Measurements from ENCODE around the gene RAD51B.

The RAD51B gene

DNA sequence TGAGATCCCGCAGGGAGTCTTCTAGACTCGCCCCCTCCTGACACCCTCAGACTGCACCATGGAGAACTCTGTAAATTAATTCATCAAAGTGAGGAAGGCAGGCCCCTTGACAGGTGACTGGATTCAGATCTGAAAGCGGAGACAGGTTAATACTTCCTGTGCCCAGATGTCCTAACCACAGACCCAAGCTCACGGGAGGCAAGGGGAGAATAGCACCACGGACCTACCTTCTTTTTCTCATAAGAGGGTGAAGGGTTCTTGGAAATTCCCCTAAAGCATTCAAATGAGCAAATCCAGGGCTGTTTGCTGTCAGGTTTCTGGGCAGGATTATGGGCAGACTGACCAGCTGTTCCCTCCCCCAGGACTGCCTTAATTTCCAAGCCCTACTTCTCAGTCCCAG is 803.3 kb downstream of the RAD51B start:
- no peak for DNase-seq (ENCODE audit: low read depth)

- no peak for DNase-seq (ENCODE audit: low read depth)
These were observed 803.7 kb downstream of the RAD51B start for GRCh38 chr14:68623307-68623706.

DNA sequence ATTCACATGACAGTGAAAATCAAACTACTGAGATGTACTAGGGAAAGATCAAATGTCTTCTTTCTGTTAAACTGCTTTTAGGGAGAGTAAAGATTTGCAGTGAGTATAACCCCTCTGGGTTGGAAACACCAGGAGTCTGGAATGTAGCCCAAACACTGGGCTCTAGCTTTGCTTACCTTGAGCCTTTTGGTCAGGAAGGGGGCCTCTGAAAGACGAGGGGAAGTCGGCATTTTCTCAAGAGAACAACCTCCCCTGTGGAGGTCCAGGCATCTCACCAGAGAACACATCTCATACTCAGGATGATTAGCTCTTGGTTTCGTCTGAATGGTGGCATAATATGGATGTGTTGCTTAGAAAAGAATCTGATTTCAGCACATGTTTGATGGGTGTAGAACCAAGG is 804.2 kb downstream of the RAD51B start:
- DNase-seq (ENCODE audit: low read depth) = no peak

GRCh38 chr14:68624541-68625220 is 805.1 kb downstream of the RAD51B start:
- DNase-seq (ENCODE audit: low read depth) = no peak

DNA sequence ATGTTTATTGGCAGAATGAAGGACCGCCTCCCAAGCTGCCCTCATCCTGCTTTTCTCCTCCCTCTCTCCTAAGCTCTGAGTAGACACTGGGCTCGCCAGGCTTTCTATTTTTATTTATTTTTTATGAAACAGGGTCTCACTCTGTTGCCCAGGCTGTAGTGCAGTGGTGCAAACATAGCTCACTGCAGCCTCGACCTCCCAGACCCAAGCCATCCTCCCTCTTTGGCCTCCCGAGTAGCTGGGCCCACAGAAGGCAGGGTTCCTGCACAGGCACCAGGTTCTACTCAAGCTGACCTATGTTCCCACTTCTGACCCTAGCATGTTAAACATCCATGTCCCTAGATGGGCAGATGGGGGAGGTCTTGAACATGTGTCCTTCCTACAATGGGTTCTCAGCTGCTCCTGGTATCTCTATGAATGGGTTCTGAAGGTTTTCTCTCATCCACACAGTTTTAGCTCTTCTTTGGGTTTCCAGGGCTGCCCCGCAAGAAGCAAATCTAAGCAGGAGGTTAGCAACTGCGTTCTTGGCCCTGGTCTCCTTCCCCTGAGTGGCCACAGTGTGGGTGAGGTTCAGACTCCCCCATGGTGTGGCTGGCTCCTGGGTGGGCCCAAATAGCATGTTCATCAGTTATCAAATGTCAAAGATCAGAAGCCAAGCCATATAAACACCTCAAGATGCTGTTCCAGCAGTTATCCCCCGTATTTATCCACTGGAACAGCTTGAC is 805.9 kb downstream of the RAD51B start:
- no peak for DNase-seq (ENCODE audit: low read depth)

DNA sequence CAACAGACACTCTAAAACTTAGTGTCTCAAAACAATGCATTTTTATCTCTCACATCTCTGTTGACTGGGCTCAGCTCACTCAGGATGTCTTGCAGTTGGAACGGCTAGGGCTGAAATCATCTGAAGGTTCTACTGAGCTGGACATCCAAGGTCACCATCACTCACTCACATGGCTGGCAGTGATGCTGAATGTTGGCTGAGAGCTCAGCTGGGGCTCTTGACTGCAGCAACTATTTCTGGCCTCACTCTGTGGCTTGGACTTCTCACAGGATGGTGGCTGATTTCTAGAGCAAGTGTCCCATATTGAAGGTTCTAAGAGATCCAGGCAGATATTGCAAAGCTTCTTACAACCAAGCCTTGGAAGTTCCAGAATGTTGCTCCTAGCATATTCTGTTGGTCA is 806.8 kb downstream of the RAD51B start:
- no peak for DNase-seq (ENCODE audit: low read depth)

DNA sequence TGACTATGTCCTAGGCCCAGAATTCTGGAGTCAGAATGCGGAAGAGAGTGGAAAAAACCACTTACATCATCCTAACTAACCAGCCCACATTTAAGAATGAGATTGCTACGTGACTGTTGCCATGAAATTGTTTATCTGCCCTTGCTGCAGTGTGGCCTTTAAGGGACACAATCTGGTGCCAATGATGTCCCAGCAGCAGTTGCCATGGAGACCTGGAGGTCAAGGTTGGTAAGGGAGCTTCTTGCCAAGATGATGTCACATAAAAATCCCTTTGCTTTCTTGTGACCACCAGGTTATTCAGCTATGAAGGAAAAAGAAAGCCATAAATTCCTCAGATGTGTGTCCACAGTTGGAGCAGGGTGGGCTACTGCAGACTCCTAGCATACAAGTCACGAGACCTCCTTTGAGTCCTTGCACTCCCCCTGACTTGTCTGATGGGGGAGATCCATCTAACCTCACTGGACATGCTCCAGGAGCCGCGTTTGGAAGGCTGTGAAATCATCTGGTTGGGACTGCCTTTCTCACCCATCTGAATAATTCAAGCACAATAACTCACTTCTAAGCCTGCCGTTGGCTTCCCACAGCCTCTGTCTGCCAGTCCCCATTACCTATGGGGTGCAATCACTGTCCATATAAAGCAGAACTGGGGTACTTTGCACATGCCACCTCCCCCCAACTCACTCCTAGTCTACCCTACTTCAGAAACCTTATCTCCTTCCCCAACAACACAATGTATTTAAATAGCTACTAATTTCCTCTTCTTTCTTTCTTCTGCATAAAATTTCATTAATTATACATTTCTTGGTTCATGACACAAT is 807.7 kb downstream of the RAD51B start:
- DNase-seq (ENCODE audit: low read depth) = no peak

DNA sequence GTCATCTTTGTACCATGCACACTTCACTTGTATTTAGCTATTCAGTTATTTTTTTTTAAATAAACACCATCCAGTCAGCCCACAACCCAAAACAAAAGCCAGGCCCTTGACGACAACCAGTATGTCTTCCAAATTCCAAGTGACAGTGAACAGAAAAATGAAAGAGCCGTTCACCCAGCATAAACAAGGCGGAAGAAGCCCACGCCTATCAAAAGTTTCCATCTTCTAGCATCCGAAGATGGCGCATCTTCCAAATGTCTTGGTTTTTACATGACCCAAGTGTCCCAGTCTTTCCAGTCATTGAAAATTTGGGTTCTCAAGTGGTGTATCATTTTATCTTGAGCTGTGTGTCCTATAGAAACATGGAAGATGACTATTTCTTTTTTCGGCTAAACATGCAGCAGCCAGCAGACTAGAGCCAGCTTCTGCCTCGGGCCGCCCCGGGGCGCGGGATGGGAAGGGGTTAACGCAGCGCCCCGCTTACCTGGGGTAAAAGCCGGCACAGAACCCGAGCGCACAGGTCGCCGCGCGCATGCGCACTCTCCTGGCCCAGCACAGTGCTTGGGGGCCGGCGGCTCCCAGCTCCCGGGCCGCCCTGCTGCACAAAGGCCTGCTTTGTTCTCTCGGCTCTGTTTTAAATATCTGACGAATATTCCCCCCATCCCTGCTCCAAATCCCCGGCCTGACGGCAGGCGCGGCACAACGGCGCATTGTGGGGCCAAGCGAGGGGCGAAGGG is 808.5 kb downstream of the RAD51B start:
- DNase-seq (ENCODE audit: low read depth) = no peak

DNA sequence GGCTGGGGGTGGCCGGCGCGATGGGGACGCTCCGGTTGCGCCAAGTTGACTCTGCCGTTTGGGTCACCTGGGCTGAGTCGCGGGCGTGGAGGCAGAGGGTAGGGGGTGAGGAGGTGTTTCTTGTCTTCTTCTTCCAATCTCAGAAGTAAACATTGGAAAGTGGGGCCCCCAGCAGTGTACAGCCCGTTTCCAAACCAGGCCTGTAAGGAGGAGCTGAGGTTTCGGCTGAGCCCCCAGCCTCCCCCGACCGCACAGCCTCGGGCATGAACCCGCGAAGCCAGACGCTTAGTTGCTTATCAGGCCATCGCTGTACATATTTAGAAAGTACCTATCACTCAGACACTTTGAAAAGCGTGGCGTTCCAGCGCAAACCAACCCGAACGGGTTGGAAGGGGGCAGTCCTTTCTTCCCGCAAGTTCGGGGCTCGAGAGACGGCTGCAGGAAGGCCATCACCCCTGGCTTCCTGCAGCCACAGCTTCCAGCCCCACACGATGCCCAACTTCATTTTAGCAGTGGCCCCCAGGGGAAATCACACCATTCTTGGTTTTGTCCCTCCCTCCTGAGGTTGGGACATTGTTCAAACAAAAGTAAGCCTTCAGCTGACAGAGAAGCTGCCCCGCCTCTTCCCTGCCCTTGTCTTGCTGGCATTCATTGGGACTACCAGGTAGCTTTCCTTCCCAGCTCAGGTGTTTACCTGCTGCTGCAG is 809.2 kb downstream of the RAD51B start:
- no peak for DNase-seq (ENCODE audit: low read depth)

DNA sequence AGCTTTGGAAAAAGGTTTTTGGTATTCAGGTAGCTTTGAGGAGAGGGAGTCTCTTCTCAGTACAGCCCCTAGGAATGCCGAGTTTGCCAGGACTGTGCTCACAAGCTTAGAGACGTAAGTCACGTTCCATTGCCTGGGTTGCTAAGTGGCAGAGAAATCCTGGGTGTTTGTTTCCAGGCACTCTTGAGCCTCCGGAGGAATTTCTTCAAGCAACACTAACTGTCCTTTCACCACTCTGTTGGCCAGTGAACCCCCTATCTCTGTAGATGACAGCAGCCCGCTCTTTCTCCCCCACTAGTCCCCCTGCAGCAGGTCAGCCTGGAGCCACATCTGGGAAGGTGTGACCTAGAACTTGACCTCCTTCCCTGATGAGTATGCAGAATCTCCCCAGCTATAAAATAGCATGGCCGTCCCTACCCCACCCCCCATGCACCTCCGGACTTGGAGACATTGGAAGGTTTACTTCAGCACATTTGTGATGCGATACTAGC is 810.5 kb downstream of the RAD51B start:
- no peak for DNase-seq (ENCODE audit: low read depth)

DNA sequence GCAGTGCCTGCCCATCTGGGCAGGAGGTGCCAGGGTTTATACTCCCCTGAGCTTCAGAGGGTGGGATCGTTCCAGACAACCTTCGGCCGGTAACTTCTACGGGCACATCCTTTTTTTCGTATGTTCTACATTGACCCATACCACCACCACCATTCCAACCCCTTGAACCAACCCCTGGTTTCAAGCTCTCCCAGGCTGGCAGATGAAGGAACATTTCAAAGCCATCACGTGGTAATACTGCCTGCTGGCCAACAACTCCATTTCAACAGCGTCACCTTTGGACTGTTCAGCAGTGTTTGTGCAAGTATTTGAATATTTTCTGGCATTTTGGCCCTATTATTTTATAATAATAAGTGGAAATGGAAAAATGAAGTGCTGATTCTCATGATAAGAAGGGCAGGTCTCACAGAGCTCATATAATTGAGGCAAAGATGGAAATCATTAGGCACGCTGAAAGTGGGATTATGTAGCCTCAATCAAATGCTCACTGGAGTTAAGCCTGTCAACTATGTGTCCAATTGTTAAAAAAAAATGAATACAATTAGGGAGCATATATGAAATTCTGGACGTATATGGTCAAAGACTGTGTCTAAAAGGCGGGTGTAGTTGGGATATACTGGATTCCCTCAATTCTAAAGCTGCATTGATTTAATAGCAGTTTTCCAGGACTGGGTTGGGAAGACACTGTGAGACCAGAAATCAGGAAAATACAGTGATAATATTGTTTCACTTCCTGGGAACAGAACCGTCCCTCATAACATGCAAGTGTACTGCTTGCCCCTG is 811.2 kb downstream of the RAD51B start:
- no peak for DNase-seq (ENCODE audit: low read depth)

DNA sequence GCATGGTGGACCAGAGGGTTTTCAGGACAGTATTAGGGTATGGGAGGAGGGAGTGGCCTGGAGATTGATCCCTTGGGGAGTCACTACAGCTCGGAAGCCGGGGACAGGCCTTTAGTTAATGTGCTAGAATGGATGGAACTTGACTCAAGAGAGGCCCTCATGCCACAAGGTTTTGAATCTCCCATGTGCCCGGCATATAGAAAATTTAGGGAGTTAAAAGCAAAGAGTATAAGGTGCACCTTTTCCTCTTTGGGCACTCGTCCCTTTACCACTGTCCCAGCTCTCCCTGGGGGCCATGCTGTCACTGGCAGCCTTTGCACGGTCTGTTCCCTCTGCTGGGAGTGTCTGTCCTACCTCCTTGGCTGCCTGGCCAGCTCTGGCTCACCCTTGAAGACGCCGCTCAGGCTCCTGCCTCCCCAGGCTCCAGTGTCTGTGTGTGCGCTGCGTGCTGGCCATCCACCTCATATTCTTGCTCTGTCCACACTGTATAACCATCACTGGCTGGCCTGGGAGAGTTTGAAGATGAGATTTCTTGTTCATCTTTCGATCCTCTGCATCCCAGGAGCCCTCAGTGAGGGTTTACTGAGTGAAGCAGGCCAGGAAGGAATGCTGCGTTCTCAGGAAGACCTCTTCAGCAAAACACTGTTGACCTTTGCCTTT is 811.9 kb downstream of the RAD51B start:
- no peak for DNase-seq (ENCODE audit: low read depth)

- no peak for DNase-seq (ENCODE audit: low read depth)
These were observed 812.7 kb downstream of the RAD51B start for GRCh38 chr14:68632054-68632895.

- DNase-seq (ENCODE audit: low read depth) = no peak
These were observed 813.8 kb downstream of the RAD51B start for GRCh38 chr14:68633131-68633991.

DNA sequence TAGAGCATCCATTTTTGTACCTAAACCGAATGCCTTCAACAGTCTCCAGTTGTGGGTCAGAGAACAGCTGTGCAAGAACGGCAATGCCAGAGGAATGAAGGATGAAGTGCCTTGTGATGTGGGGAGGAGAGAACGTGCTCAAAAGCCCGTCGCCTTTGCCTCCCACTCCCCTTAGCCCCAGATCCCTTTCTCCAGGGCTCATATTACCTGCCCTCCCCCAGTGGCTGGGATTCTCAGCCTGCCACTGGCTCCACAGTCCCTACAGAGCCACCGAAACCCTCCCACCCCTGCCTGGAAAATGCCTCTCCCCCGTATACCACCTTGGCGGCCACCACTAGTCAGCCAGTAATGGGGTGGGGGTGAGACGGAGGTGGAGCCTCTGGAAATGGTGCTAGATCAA is 814.8 kb downstream of the RAD51B start:
- DNase-seq (ENCODE audit: low read depth) = no peak

- no peak for DNase-seq (ENCODE audit: low read depth)
These were observed 815.5 kb downstream of the RAD51B start for GRCh38 chr14:68634874-68635595.

- no peak for DNase-seq (ENCODE audit: low read depth)
These were observed 817.0 kb downstream of the RAD51B start for GRCh38 chr14:68636597-68636996.
